Measurements from ENCODE around the gene ANKRD40. TPM values are rescaled to one million over a fixed set of nuclear protein-coding genes. Genes with fewer than 3 reads are reported as not detected.

ANKRD40 gene
- total RNA-seq, 1 donor from 2014 or later, result 53.4 TPM

DNA sequence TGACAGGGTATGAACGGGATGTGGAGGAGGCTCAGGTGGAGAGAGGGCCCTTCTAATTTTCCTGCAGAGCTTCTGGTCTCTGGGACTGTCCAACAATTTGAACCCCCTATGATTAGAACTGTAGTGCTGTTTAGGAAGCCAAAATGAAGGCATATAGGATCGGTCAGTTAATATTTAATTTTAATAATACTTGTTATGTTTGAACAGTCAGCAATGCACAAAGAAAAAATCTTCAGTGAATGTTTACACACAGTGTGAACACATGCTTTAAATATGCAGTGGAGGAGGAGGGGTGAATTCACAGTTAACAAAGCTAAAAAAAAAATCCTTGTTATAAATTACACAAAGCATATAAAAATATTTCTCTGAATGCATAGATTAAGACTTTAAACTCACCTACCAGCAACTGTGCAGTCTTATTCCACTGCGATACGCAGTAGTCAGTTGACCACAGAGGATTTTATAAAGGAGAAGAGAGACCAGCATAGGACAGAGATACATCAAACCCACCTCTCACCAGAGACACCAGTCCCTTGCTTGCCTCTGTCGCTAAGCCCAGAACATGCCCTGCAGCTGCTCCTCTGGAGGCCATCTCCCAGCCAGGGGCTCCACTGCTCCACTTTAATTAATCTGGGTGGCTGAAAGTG lies 14.6 kb downstream of the ANKRD40 start:
- Mint-ChIP-seq H3K27me3 (ENCODE audit: insufficient read depth, low read depth) (peaks cover 5% of the 10 kb centered on the region), H3K9me3 (no peaks in the 10 kb centered on the region), H3K4me3 (no peak overlapping the region), H3K36me3 (peaks cover 19% of the 10 kb centered on the region), H3K27ac (no peak overlapping the region), H3K4me1 (peaks cover 45% of the 10 kb centered on the region)
- H3K9ac ChIP-seq, result no peak overlapping the region
- no peak for DNase-seq (ENCODE audit: low spot score)
- no peaks in the 10 kb centered on the region for H3K27me3 ChIP-seq
- H3K27ac ChIP-seq, result no peak overlapping the region
- H4K20me1 ChIP-seq (ENCODE audit: low read depth), result no peaks in the 10 kb centered on the region
- H2AFZ ChIP-seq (replicated peaks), result no peak overlapping the region
- H3K36me3 ChIP-seq, result peaks cover 5% of the 10 kb centered on the region
- H3K4me2 ChIP-seq, result no peak overlapping the region
- no peaks in the 10 kb centered on the region for H3K9me3 ChIP-seq (ENCODE audit: low read depth)
- TF ChIP-seq EZH2phosphoT487 (IDR thresholded peaks at IDR 0.05) (no peak), EZH2 (IDR thresholded peaks at IDR 0.05) (no peak)
- TF ChIP-seq, protein P1, sequence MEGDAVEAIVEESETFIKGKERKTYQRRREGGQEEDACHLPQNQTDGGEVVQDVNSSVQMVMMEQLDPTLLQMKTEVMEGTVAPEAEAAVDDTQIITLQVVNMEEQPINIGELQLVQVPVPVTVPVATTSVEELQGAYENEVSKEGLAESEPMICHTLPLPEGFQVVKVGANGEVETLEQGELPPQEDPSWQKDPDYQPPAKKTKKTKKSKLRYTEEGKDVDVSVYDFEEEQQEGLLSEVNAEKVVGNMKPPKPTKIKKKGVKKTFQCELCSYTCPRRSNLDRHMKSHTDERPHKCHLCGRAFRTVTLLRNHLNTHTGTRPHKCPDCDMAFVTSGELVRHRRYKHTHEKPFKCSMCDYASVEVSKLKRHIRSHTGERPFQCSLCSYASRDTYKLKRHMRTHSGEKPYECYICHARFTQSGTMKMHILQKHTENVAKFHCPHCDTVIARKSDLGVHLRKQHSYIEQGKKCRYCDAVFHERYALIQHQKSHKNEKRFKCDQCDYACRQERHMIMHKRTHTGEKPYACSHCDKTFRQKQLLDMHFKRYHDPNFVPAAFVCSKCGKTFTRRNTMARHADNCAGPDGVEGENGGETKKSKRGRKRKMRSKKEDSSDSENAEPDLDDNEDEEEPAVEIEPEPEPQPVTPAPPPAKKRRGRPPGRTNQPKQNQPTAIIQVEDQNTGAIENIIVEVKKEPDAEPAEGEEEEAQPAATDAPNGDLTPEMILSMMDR (IDR thresholded peaks at IDR 0.05), result no peak
- H3K79me2 ChIP-seq (ENCODE audit: low read depth), result no peaks in the 10 kb centered on the region
- H3K4me3 ChIP-seq, result no peak overlapping the region
- H3K4me1 ChIP-seq, result peaks cover 35% of the 10 kb centered on the region
- H3F3A ChIP-seq (ENCODE audit: low read depth), result peaks cover 46% of the 10 kb centered on the region

DNA sequence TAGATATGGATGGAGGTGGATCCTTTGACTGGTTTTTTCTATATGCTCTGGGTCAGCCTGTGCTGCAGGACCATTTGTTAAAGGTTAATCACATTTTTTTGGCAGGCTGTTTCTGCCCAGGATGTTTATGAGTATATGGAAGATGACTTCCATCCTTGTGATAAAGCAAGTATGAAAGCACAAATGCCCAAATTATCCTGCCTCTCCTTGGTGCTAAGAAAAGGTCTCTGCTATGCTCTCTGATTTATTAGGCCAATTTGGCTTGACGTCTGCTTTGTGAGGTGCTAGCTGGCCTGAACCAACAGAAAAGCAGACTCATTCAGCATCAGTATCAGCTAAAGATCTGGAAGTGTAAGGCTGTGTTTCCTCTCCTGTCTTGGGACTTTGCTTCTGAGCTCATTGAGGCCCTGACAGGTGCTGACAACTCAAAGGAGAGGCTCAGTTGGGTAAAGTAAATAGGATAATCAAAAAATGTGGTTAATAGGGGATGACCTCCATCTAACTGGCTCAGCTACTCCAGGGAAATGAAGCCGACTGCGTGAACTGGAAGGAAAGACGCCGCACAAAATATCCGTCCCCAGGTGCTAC lies 15.2 kb downstream of the ANKRD40 start:
- no peak for DNase-seq (ENCODE audit: low spot score)
- H3K9ac ChIP-seq, result no peak overlapping the region
- no peak overlapping the region for H3K4me3 ChIP-seq
- no peaks in the 10 kb centered on the region for H4K20me1 ChIP-seq (ENCODE audit: low read depth)
- no peak overlapping the region for H2AFZ ChIP-seq (replicated peaks)
- no peaks in the 10 kb centered on the region for H3K27me3 ChIP-seq
- peaks cover 35% of the 10 kb centered on the region for H3K4me1 ChIP-seq
- Mint-ChIP-seq H3K4me3 (no peak overlapping the region), H3K27me3 (ENCODE audit: insufficient read depth, low read depth) (peaks cover 8% of the 10 kb centered on the region), H3K36me3 (peaks cover 19% of the 10 kb centered on the region), H3K9me3 (no peaks in the 10 kb centered on the region), H3K4me1 (peaks cover 49% of the 10 kb centered on the region), H3K27ac (no peak overlapping the region)
- peaks cover 46% of the 10 kb centered on the region for H3F3A ChIP-seq (ENCODE audit: low read depth)
- no peaks in the 10 kb centered on the region for H3K9me3 ChIP-seq (ENCODE audit: low read depth)
- H3K27ac ChIP-seq, result no peak overlapping the region
- peaks cover 5% of the 10 kb centered on the region for H3K36me3 ChIP-seq
- no peaks in the 10 kb centered on the region for H3K79me2 ChIP-seq (ENCODE audit: low read depth)
- H3K4me2 ChIP-seq, result no peak overlapping the region
- TF ChIP-seq, protein P1 (IDR thresholded peaks at IDR 0.05), result no peak
- TF ChIP-seq EZH2 (IDR thresholded peaks at IDR 0.05) (no peak), EZH2phosphoT487 (IDR thresholded peaks at IDR 0.05) (no peak)

DNA sequence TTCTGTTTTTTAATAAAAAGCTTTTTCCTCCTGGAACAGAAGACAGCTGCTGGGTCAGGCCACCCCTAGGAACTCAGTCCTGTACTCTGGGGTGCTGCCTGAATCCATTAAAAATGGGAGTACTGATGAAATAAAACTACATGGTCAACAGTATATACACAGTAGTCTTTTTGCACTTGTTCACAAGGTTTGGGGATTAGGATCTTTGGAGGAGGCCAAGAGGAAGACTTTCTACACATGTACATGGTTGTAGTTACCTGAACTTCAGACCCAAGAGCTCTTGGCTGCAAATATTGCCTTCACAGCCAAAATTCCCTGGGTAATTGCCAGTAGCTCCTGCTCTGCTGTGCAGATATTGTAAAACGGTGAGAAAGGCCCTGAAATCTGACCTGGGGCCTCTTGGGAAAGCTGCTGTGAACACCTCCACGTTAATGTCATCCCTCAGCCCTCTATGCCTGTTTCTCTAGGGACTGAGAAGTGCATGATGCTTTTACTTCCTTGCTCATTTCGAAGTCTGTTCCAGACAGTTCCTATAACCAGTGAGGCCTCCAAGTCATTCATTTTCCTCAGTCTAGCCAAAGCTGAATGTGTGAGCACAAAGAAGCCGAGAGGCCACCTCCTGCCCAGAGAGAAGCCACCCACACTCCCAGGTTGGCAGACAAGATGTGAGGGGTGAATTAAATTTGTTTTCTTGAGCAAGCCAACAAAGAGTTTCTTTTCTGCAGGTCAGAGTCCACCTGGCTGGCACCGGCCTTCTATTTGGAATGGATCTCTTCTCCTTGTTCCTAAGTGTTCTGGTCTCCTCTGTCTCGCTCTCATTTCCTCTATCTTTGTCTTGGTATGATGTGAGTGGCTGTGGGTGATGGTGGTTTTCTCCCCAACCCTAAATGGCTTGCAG lies 15.9 kb downstream of the ANKRD40 start:
- H3K4me3 ChIP-seq, result no peak overlapping the region
- Mint-ChIP-seq H3K4me3 (no peak overlapping the region), H3K36me3 (peaks cover 18% of the 10 kb centered on the region), H3K9me3 (no peaks in the 10 kb centered on the region), H3K27ac (peak overlapping the region; percentile 95), H3K27me3 (ENCODE audit: insufficient read depth, low read depth) (peaks cover 10% of the 10 kb centered on the region), H3K4me1 (peaks cover 56% of the 10 kb centered on the region)
- DNase-seq (ENCODE audit: low spot score), result no peak
- H3F3A ChIP-seq (ENCODE audit: low read depth), result peaks cover 46% of the 10 kb centered on the region
- no peak overlapping the region for H2AFZ ChIP-seq (replicated peaks)
- no peaks in the 10 kb centered on the region for H3K79me2 ChIP-seq (ENCODE audit: low read depth)
- peaks cover 35% of the 10 kb centered on the region for H3K4me1 ChIP-seq
- no peaks in the 10 kb centered on the region for H3K27me3 ChIP-seq
- no peaks in the 10 kb centered on the region for H4K20me1 ChIP-seq (ENCODE audit: low read depth)
- no peaks in the 10 kb centered on the region for H3K9me3 ChIP-seq (ENCODE audit: low read depth)
- TF ChIP-seq, protein P1 (IDR thresholded peaks at IDR 0.05), result no peak
- TF ChIP-seq EZH2 (IDR thresholded peaks at IDR 0.05) (no peak), EZH2phosphoT487 (IDR thresholded peaks at IDR 0.05) (no peak)
- H3K27ac ChIP-seq, result peak overlapping the region; percentile 93
- H3K4me2 ChIP-seq, result peak overlapping the region; percentile 29
- H3K36me3 ChIP-seq, result peaks cover 5% of the 10 kb centered on the region
- no peak overlapping the region for H3K9ac ChIP-seq
